ENCODE data around the gene TUBB4B.

TUBB4B gene

GRCh38 chr9:137253717-137254623, 12.9 kb downstream of the TUBB4B start:
- Histone ChIP-seq H3K36me3 (ENCODE audit: low read length) (no peaks in the 10 kb centered on the region), H3K9ac (ENCODE audit: low read length) (peak overlapping the region; percentile 100), H3K27me3 (ENCODE audit: low read length) (no peaks in the 10 kb centered on the region), H3K79me2 (ENCODE audit: insufficient read depth, low read length) (peaks cover 15% of the 10 kb centered on the region), H3K27ac (ENCODE audit: low read depth, low read length) (no peak overlapping the region), H3F3A (ENCODE audit: insufficient read depth) (no peaks in the 10 kb centered on the region), H3K4me2 (ENCODE audit: low read depth, low read length, poor library complexity, severe bottlenecking) (peak overlapping the region; percentile 93), H2AFZ (ENCODE audit: low read depth, low read length, severe bottlenecking) (no peak overlapping the region), H3K4me3 (ENCODE audit: insufficient read depth, low read length, poor library complexity, severe bottlenecking) (peak overlapping the region; percentile 78), H3K9me3 (ENCODE audit: insufficient read depth, low read length) (no peaks in the 10 kb centered on the region), H3K9me2 (replicated peaks; ENCODE audit: insufficient read depth, low read length) (no peaks in the 10 kb centered on the region), H4K20me1 (ENCODE audit: low read depth, low read length) (no peaks in the 10 kb centered on the region)
- TF ChIP-seq CTCF (IDR thresholded peaks at IDR 0.05; ENCODE audit: insufficient read depth, low read length, poor library complexity, severe bottlenecking) (no peak), EZH2phosphoT487 (conservative IDR thresholded peaks at IDR 0.05; ENCODE audit: low read length) (no peak)

- Histone ChIP-seq H3K36me3 (ENCODE audit: low read length) (no peaks in the 10 kb centered on the region), H3F3A (ENCODE audit: insufficient read depth) (no peaks in the 10 kb centered on the region), H2AFZ (ENCODE audit: low read depth, low read length, severe bottlenecking) (peak within 1 kb of the TSS; percentile 98), H3K27ac (ENCODE audit: low read depth, low read length) (peak within 1 kb of the TSS; percentile 69), H4K20me1 (ENCODE audit: low read depth, low read length) (no peaks in the 10 kb centered on the region), H3K79me2 (ENCODE audit: insufficient read depth, low read length) (peaks cover 15% of the 10 kb centered on the region), H3K9ac (ENCODE audit: low read length) (peak within 1 kb of the TSS; percentile 100), H3K4me2 (ENCODE audit: low read depth, low read length, poor library complexity, severe bottlenecking) (peak within 1 kb of the TSS; percentile 96), H3K9me3 (ENCODE audit: insufficient read depth, low read length) (no peaks in the 10 kb centered on the region), H3K27me3 (ENCODE audit: low read length) (no peaks in the 10 kb centered on the region), H3K4me3 (ENCODE audit: insufficient read depth, low read length, poor library complexity, severe bottlenecking) (peak within 1 kb of the TSS; percentile 99), H3K9me2 (replicated peaks; ENCODE audit: insufficient read depth, low read length) (no peaks in the 10 kb centered on the region)
- no peak for TF ChIP-seq EZH2phosphoT487 (conservative IDR thresholded peaks at IDR 0.05; ENCODE audit: low read length)
- no peak for TF ChIP-seq CTCF (IDR thresholded peaks at IDR 0.05; ENCODE audit: insufficient read depth, low read length, poor library complexity, severe bottlenecking)
These were observed 13.7 kb downstream of the TUBB4B start, which contains the start of gene NELFB for GRCh38 chr9:137254624-137255447. Gene NELFB (plus strand): TSS chr9:137255327.

- Histone ChIP-seq H3K9me3 (ENCODE audit: insufficient read depth, low read length) (no peaks in the 10 kb centered on the region), H3K9ac (ENCODE audit: low read length) (peak overlapping the region; percentile 100), H3K4me3 (ENCODE audit: insufficient read depth, low read length, poor library complexity, severe bottlenecking) (peak overlapping the region; percentile 99), H4K20me1 (ENCODE audit: low read depth, low read length) (no peaks in the 10 kb centered on the region), H2AFZ (ENCODE audit: low read depth, low read length, severe bottlenecking) (peak overlapping the region; percentile 84), H3K79me2 (ENCODE audit: insufficient read depth, low read length) (peaks cover 15% of the 10 kb centered on the region), H3K4me2 (ENCODE audit: low read depth, low read length, poor library complexity, severe bottlenecking) (peak overlapping the region; percentile 96), H3K27me3 (ENCODE audit: low read length) (no peaks in the 10 kb centered on the region), H3K27ac (ENCODE audit: low read depth, low read length) (peak overlapping the region; percentile 69), H3K9me2 (replicated peaks; ENCODE audit: insufficient read depth, low read length) (no peaks in the 10 kb centered on the region), H3F3A (ENCODE audit: insufficient read depth) (no peaks in the 10 kb centered on the region), H3K36me3 (ENCODE audit: low read length) (no peaks in the 10 kb centered on the region)
- TF ChIP-seq EZH2phosphoT487 (conservative IDR thresholded peaks at IDR 0.05; ENCODE audit: low read length) = no peak
- TF ChIP-seq CTCF (IDR thresholded peaks at IDR 0.05; ENCODE audit: insufficient read depth, low read length, poor library complexity, severe bottlenecking) = no peak
These were observed 14.5 kb downstream of the TUBB4B start for GRCh38 chr9:137255448-137256114.
